ENCODE results near the gene HNRNPR.

Gene HNRNPR

DNA sequence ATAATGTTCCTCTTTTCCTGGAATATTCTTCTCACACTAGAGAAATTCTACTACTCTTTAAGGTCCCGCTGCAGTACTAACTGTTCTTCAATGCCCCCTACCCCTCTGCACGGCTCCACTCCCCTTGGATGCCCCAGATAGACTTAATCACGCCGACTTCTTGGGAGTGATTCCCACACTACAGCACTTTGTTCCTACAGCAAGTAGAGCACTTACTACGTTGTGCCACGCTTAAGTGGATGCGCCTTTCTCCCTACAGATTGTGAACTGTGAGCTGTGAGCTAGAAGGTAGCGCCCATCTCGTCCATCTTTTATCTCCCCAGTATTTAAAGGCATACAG is 23.3 kb upstream of the HNRNPR start:
- H3K4me1 ChIP-seq (ENCODE audit: low read length) = peaks cover 10% of the 10 kb centered on the region
- H3K79me2 ChIP-seq (ENCODE audit: low read length) = peaks cover 12% of the 10 kb centered on the region
- peak overlapping the region; percentile 100 for H3K4me3 ChIP-seq (ENCODE audit: low read length)
- H3K36me3 ChIP-seq (replicated peaks; ENCODE audit: low read depth, low read length) = peaks cover 19% of the 10 kb centered on the region
- no peaks in the 10 kb centered on the region for H4K20me1 ChIP-seq (ENCODE audit: insufficient read depth, low read length)
- H3K4me2 ChIP-seq (ENCODE audit: low read length) = peak overlapping the region; percentile 97
- no peak overlapping the region for H3K27ac ChIP-seq (ENCODE audit: low read length)
- H3K27me3 ChIP-seq (ENCODE audit: low read depth, low read length) = no peaks in the 10 kb centered on the region
- peak overlapping the region; percentile 84 for H3K9ac ChIP-seq (ENCODE audit: low read length)
- H3K9me3 ChIP-seq (ENCODE audit: insufficient read depth, low read length) = peaks cover 10% of the 10 kb centered on the region; the same call in 1 of the 2 replicates
- TF ChIP-seq EZH2phosphoT487 (IDR thresholded peaks at IDR 0.05; ENCODE audit: low read depth) = no peak
- TF ChIP-seq, protein P1, sequence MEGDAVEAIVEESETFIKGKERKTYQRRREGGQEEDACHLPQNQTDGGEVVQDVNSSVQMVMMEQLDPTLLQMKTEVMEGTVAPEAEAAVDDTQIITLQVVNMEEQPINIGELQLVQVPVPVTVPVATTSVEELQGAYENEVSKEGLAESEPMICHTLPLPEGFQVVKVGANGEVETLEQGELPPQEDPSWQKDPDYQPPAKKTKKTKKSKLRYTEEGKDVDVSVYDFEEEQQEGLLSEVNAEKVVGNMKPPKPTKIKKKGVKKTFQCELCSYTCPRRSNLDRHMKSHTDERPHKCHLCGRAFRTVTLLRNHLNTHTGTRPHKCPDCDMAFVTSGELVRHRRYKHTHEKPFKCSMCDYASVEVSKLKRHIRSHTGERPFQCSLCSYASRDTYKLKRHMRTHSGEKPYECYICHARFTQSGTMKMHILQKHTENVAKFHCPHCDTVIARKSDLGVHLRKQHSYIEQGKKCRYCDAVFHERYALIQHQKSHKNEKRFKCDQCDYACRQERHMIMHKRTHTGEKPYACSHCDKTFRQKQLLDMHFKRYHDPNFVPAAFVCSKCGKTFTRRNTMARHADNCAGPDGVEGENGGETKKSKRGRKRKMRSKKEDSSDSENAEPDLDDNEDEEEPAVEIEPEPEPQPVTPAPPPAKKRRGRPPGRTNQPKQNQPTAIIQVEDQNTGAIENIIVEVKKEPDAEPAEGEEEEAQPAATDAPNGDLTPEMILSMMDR (IDR thresholded peaks at IDR 0.05; ENCODE audit: low read depth, low read length) = no peak
- H2AFZ ChIP-seq (ENCODE audit: low read depth, low read length) = no peak overlapping the region

DNA sequence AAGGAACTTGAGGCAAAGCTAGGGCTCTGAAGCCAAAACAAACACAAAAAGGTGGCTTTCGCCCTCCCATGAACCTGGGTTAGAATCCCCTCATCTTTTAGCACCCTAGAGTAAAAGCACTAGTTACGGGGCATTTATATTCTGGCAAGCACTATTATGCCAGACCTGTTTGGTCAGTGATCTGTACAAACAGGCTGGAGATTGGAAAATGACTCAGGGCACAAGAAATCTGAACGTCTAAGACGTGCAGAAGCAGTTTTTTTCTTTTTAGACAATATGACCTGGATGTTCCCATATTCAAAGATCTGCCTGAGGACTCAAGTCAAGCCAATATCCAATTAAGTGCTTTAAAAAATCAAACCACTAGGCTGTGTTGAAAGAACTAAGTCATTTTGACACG is 22.5 kb upstream of the HNRNPR start:
- H3K4me2 ChIP-seq (ENCODE audit: low read length) = no peak overlapping the region
- H3K9ac ChIP-seq (ENCODE audit: low read length) = no peak overlapping the region
- no peak overlapping the region for H3K27ac ChIP-seq (ENCODE audit: low read length)
- H3K9me3 ChIP-seq (ENCODE audit: insufficient read depth, low read length) = peaks cover 17% of the 10 kb centered on the region; the same call in 1 of the 2 replicates
- H3K36me3 ChIP-seq (replicated peaks; ENCODE audit: low read depth, low read length) = peaks cover 27% of the 10 kb centered on the region
- no peaks in the 10 kb centered on the region for H4K20me1 ChIP-seq (ENCODE audit: insufficient read depth, low read length)
- no peak overlapping the region for H2AFZ ChIP-seq (ENCODE audit: low read depth, low read length)
- no peak for TF ChIP-seq EZH2phosphoT487 (IDR thresholded peaks at IDR 0.05; ENCODE audit: low read depth)
- TF ChIP-seq, protein P1 (IDR thresholded peaks at IDR 0.05; ENCODE audit: low read depth, low read length) = no peak
- peaks cover 12% of the 10 kb centered on the region for H3K79me2 ChIP-seq (ENCODE audit: low read length)
- peaks cover 10% of the 10 kb centered on the region for H3K4me1 ChIP-seq (ENCODE audit: low read length)
- no peaks in the 10 kb centered on the region for H3K27me3 ChIP-seq (ENCODE audit: low read depth, low read length)
- no peak overlapping the region for H3K4me3 ChIP-seq (ENCODE audit: low read length)

DNA sequence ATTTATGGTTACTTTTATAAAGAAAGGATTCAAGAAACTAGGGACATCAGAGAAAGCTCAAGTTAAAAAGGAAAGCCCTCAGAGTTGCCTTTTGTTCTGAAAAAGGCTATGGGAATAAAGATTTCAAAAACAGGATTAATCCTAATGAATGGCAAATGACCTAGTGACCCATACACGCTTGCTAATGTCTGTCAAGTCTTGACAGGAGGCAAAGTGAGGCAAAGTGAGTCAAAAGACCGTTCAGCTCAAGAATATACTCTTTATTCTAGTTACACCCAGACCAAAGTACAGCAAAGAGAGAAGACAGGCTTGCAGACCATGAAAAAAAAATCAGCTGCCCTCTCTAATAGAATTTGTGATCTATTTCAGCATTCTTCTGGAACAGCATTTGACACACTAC is 22.1 kb upstream of the HNRNPR start:
- peaks cover 31% of the 10 kb centered on the region for H3K36me3 ChIP-seq (replicated peaks; ENCODE audit: low read depth, low read length)
- H2AFZ ChIP-seq (ENCODE audit: low read depth, low read length) = no peak overlapping the region
- no peak overlapping the region for H3K4me2 ChIP-seq (ENCODE audit: low read length)
- peaks cover 12% of the 10 kb centered on the region for H3K79me2 ChIP-seq (ENCODE audit: low read length)
- H3K9ac ChIP-seq (ENCODE audit: low read length) = no peak overlapping the region
- TF ChIP-seq EZH2phosphoT487 (IDR thresholded peaks at IDR 0.05; ENCODE audit: low read depth) = no peak
- TF ChIP-seq, protein P1 (IDR thresholded peaks at IDR 0.05; ENCODE audit: low read depth, low read length) = no peak
- peaks cover 18% of the 10 kb centered on the region; the same call in 1 of the 2 replicates for H3K9me3 ChIP-seq (ENCODE audit: insufficient read depth, low read length)
- peaks cover 10% of the 10 kb centered on the region for H3K4me1 ChIP-seq (ENCODE audit: low read length)
- no peak overlapping the region for H3K4me3 ChIP-seq (ENCODE audit: low read length)
- H3K27me3 ChIP-seq (ENCODE audit: low read depth, low read length) = no peaks in the 10 kb centered on the region
- H3K27ac ChIP-seq (ENCODE audit: low read length) = no peak overlapping the region
- H4K20me1 ChIP-seq (ENCODE audit: insufficient read depth, low read length) = no peaks in the 10 kb centered on the region

DNA sequence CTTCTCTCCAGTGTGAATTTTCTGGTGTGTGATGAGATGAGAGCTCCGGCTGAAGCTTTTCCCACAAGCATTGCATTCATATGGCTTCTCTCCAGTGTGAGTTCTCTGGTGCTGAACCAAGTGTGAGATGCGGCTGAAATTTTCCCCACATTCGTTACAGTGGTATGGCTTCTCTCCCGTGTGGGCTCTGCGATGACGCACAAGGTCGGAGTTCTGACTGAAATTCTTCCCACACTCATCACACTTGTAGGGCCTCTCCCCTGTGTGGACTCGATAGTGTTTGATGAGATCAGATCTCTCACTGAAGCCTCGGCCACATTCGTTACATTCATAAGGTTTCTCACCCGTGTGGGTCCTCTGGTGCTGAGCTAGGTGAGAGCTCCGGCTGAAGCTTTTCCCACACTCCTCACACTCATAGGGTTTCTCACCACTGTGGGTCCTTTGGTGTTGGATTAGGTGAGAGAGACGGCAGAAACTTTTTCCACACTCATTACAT is 18.2 kb upstream of the HNRNPR start:
- no peak overlapping the region for H3K9ac ChIP-seq (ENCODE audit: low read length)
- H2AFZ ChIP-seq (ENCODE audit: low read depth, low read length) = no peak overlapping the region
- peaks cover 46% of the 10 kb centered on the region for H3K36me3 ChIP-seq (replicated peaks; ENCODE audit: low read depth, low read length)
- no peak overlapping the region for H3K4me3 ChIP-seq (ENCODE audit: low read length)
- TF ChIP-seq, protein P1 (IDR thresholded peaks at IDR 0.05; ENCODE audit: low read depth, low read length) = no peak
- no peak for TF ChIP-seq EZH2phosphoT487 (IDR thresholded peaks at IDR 0.05; ENCODE audit: low read depth)
- peaks cover under 1% of the 10 kb centered on the region for H3K4me1 ChIP-seq (ENCODE audit: low read length)
- H3K79me2 ChIP-seq (ENCODE audit: low read length) = no peaks in the 10 kb centered on the region; the same call in 1 of the 2 replicates
- no peaks in the 10 kb centered on the region for H3K27me3 ChIP-seq (ENCODE audit: low read depth, low read length)
- H4K20me1 ChIP-seq (ENCODE audit: insufficient read depth, low read length) = no peaks in the 10 kb centered on the region
- H3K4me2 ChIP-seq (ENCODE audit: low read length) = no peak overlapping the region
- no peak overlapping the region for H3K27ac ChIP-seq (ENCODE audit: low read length)
- peaks cover 20% of the 10 kb centered on the region; the same call in 1 of the 2 replicates for H3K9me3 ChIP-seq (ENCODE audit: insufficient read depth, low read length)

Data from OCI-LY3 (cell line).